NCI-H1417 (cell line): ENCODE measurements around the gene DLX1.

Experiments used
- DNase-seq, 3 experiments: peaks; one replicate each; lab custom pipeline; 2025; lab: John Stamatoyannopoulos, UW

DLX1 gene

DNA sequence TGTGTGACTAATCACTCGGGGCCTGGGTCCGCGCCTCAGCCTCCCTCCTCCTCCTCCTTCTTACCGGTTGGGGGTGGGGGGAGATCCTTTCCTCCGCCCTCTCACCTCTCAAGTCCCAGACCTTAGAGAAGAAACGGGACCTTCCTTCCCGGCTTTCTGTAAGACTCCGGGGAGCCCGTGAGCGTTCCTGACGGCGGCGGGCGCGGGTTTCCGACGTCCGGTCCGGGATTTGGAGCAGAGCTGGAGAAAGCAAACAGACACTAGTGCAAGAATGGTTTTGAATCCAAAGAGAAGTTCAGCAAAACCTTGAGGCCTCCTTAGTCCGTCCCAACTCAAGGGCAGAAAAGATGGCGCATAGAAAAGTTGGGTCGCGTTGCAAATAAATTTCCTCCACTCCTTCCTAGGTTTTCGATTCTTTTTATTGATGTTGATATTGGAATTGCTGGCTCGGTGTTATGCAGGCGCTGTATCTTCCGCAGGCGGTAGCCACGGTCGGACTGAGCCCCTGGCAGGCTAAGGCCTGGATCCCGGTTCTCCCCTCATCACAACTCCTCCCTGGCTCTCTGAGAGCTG lies 2.0 kb downstream of the DLX1 start:
- DNase-seq: no peak

DNA sequence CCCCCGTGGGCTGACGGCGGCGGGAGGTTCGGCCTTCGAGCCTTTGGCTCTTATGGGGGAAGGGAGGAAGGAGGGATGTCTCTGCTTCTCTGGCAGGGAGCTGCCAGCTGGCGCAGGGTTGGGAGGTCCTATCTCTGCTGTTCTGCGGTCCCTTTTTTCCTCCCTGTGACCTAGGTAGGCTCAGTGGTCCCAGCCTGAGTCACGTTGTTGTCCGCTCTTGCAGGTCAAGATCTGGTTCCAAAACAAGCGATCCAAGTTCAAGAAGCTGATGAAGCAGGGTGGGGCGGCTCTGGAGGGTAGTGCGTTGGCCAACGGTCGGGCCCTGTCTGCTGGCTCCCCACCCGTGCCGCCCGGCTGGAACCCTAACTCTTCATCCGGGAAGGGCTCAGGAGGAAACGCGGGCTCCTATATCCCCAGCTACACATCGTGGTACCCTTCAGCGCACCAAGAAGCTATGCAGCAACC lies 2.5 kb downstream of the DLX1 start:
- no peak for DNase-seq

DNA sequence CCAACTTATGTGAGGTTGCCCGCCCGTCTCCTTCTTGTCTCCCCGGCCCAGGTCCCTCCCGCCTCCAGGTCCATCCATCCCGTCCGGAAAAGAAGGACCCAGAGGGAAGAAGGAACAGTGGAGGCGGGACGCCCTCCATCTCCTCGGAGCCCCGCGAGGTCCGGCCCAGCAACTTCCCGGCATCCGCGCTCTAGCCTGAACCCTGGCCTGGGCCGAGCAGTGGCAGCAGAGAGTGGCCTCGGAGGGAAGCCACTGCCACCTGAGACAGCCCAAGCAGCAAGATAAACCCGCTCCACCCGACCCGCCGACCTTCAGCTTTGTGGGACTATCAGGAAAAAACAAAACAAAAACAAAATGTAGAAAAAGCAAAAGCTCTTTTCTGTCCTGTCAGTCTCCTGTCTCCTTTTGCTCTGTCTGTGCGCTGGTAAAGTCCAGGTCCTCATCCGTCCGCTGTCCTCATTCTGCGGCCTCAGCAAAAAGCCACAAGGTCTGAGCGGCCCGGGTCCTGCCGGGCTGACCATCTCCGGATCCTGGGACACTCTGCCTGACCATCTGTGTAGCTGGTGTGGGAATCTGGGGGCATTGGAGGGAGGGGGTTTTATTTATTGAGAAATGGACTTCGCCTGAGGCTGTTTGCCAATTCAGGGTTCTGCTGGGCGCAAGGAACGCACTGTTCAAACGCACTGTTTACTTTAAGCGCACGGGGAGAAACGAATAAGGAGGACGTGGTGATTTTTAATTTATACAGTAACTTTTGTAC lies 3.1 kb downstream of the DLX1 start:
- DNase-seq: no peak

DNA sequence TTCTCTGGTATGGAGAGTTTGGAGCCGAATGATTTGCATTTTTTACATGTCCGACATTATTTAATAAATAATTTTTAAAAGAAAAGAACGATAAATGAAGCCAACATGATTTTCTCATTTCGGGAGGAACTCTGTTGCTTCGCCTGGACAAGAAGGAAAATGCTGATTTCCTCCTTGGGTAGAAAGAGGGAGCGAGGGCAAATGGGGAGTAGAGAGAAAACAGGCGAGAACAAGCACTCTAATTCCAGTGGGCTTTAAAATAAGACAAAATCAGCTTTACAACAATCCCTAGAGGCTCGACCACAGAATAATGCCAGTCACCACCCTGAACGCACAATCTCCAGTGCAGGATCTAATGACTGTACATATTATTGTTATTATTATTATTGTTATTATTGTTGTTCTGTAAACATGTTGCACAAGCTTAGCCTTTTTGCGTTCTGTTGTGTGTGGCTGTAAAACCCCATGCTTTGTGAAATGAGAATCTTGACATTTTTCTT lies 3.7 kb downstream of the DLX1 start:
- no peak for DNase-seq

DNA sequence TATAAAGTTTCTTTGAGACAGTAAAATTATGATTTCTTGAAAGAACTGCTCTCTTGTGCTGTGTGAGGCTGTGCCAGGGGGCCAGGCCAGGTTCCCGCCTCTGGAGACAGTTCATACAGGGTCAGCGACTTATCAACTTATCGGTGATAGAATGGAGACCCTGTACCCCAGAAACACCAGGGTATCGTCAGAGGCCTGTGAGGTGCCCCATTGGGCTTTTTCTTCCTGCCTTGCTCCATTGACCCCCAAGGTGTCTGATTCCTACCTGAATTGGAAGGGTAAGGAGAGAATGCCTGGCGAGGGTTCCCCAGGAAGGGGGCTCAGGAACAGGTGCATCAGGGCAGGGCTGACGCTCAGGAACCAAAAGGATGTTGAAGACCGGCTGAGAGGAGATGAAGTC lies 4.3 kb downstream of the DLX1 start:
- DNase-seq: no peak

DNA sequence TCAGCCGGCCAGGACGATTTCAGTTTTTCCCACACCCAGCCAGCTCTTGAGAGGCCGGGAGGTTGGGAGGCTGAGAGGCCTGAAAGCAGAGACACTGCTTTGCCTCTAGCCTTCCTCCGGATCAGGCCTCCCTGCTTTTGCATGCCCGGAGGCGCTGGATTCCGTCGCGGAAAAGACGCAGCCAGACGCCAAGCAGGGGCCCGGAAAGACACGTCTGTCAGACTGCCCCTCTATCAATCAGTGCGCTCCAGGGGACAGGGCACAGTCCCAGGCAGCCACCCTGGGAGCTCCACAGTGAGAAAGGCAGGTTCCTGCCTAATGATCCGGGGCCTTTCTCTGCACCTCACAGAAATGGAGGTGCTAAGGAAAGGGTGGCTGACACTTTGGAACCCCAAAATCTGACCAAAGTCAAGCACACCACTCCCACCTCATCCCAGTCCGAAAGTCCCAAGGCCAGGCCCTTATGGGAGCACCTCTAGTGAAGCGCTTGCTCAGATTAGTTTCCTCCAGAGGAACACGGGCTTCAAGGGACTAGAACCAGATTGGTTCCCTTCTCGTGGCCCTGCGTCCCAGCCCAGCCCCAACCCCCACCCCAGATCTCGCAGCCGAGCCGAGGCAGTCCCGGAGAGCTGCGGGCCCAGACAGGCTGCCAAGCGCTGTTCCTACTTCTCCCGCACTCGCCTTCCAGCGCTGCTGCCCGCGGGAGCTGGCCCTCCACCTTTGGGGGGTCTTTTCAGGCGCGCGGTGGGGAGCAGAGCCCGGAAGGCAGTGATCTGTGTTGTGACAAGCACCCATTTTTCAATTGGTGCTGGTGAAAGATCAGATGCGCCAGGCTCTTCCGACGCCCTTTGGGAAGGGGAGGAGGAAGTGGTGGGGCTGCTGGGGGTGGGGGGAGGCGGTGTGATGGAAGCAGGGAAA lies 5.0 kb downstream of the DLX1 start:
- no peak for DNase-seq

DNA sequence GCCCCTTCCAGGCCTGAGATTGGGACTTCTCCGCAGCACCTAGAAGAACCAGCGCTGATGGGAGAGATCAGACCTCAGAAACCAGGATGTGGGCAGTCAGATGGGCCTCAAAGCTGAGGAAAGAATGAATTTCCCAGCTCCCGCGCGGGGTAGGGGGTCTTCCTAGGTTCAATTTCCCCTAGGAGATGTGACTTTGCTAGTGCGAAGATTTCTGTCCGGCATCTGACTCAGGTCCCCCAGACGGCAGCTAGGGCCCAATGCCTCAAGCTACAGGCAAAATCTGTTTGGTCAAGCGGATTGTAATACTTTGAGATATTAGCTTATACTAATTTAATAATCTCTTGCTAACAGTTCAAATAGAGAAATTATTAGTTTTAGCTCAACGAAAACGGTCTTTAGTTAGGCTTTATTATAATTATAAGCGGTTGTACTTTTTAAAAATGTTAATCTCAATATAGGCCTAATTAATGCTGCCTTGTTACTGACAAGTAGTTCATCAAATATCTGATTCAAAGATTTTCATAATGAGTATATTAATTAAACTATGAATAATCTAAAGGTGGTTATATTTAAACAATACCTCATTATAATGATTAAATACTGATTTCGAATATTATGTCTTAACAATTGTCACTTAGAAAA lies 5.8 kb downstream of the DLX1 start:
- no peak for DNase-seq

DNA sequence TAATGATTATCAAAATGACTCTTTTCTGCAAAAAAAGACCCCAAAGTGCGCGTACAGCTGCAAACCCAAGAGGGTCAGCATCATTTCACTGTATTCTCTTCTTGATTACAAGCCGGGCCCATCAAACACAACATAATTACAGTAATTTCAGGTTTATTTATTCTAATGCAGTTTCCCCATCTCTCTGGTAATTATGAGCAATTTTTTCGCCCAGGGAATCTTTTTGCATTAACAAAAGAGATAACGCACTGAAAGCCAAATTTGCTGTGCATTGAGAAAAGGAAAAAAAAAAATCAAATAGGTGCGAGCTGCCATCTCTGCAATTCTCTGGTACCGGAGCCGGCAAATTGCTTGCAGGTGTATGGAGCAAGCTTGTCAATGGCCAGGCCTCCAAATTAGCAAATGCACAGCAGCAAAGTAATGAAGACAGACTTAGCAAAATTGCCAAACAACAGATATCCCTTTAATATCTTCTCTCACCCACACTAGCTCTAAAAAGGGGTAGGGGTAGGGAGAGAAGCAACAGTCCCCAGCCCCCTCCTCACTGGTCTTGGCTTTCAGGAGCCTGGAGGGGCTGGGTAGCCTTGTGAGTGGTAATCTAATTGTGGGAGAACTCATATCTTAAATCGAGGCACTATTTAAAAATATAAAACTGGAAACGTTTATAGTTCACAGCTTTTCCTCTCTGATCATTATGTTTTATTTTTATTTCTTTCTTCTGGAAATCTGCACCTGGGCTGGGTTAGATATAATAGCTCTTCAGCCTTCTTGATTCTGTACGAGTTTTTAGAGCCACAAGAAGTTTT lies 6.7 kb downstream of the DLX1 start:
- DNase-seq: peak in 1 of 3 experiments; percentile 88

DNA sequence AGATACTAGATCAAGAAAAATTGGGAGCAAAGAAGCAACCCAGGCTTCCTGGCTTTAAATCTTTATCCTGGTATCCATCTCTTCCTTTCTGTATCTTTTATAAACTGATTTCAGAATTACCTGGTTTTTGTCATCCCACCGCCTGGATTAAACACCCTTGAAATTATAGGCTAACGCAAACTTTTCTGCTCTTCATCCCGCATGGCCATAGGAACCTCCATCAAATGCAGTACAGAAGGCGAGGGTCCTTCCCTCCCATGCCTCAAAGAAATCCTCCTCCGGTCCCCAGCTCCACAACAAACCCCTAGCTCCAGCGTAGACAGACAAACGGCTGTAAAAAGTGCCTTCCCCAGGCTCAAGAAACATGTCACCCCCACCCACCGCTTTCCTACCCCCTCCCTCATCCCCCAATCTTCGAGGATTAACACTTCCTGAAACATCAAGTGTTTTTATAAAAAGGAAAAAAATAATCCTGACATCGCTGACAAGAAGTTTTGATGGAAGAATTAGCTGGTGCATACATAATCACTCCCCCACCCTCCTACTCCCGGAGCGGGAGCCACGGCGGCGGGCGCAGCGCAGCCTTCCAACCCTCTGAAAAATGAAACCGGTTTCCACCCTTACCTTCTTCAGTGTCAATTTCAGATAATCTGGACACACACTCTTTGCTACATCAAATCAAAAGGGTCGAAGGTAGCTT lies 7.6 kb downstream of the DLX1 start:
- no peak for DNase-seq

DNA sequence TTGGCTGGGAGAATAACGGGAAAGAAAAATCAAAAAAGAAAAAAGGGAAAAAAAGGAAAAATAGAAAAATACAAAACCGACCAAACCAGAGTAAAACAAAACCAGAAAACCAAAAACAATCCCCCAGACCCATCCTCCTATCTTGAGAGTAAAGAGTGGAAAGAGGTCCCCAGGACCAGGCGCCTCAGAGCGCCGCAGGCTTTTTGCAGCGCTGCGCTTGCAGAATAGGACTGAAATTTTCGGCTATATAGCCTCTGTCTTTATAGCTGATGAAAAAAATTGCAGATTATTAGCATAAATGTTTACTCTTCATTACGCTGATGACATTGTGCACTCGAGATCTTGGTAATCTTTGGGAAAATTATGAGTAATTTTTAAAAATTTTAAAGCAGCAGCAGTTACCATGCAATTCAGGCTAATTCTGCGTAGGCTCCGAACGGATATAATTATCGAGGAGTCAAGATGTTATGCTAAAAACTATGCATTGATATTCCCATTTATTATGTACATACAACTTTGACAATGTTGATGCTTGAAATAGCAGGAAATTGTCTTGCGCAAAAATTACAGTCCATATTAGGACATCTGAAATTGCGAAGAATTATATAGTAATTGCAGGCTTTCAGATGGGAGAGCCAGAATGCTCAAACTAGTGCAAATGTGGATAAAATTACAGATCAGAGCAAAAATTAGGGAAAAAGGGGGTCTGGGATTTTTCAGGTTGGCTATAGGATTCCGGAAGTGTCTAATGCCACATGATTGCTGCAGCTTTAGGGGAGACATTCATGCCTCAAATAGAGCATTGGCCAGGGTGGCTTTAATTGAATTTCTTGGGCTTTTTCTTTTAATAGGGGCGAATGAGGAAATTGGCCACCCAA lies 8.3 kb downstream of the DLX1 start:
- no peak for DNase-seq

DNA sequence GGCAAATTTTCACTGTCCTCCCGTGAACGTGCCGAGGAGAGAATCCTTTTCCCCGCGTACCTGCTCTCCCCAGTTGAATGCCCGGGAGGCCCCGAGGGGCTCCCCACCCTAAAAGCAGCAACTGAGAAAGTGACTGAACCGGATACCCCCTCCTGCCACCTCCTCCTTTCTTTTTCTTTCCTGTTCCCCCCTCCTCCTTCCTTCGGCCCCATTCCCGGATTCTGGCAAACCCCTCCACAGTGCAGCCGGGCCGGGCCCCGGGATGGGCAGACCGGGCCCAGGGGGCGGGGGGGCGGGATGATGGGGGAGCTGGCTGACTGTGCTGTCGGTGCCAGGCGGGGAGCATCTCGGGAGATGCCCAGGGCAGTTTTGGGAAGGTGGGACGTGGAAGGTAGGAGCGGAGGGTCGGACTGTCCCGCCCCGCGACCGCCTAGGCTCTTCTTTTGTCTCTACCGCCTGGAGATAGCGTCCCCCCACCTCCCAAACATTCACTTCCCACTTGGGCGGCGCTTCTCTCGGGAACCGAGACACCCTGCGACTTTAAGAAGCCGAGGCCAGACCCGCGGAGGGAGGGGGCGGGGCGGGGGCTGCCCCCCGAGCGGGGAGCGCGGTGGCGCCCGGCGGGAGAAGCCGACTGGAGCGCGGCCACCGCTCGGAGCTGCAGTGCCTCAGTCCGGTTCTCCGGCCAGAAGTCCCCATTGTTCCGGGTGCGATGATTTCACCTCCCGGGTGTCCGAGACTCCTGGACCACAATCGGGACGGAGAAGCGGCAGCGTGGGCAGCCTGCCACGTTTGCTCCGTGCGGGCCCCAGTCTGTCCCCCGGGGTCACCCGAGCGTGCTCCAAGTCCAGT lies 9.2 kb downstream of the DLX1 start:
- DNase-seq: no peak

DNA sequence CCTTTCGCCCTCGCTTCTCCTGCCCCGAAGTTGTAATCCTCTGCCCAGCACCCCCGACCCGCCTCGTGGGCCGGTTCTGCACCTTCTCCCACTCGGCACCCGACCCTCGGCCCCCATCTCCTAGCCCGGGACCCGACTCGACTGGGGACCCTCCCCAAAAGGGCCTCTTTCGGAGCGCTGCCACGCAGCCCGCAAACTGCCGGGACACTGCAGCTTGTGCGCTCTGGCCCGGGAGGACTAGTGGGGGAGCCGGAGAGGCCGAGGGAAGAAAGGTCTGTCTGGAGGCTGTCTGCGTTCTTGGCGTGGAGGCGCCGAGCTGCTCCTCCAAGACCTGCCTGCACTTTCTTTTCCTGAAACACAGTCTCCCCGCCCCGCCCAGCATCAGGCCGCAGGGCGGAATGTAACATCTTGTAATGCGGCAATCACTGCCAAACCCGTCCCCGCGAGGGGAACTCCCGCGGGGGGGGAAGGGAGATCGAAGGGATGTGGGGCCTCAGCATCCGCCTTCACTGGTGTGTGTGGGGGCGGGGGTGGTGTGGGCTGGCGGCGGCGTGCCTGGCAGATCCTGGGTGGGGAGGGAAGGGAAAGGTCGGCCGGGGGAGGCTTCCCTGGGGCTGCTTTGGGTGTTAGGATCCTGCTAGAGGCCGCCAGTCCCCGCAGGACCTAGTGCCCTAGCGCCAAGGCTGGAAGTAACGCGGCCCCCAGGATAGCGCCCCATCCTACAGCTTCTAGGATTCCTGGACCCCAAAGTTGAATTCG lies 10.0 kb downstream of the DLX1 start:
- DNase-seq: no peak

DNA sequence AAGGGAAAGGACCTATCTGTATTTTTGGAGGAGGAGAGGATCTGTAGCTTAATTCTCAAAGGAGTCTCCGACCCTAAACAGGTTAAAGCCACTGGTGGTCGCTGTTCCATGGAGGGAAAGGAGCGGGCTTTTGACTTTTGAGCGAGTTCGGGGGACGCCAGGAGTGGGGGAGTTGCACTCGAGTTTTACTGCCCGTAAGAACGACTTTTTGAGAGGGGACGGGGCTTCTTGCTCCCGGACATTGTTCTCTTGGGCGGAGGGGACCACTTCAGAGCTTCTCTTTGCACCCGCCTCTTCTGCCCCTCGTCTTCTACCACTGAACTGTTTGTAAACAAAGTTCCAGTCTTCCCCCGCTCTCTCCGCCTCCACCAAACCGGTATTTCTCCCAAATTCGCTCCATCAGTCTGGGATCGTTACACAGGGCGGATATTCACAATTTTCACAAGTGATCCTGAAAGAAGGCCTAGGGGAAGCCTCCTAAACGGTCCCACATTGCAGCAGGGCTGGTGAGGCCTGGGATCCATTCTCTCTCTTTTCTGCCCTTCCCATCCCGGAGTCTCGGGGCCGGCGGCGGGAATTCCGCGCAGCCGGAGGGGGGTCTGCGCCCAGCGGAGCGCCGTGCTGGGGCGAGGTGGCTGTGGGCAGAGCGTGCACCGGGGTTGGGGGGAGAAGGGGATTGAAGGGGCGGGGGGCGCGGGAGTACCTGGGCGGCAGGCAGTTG lies 10.8 kb downstream of the DLX1 start:
- DNase-seq: no peak

DNA sequence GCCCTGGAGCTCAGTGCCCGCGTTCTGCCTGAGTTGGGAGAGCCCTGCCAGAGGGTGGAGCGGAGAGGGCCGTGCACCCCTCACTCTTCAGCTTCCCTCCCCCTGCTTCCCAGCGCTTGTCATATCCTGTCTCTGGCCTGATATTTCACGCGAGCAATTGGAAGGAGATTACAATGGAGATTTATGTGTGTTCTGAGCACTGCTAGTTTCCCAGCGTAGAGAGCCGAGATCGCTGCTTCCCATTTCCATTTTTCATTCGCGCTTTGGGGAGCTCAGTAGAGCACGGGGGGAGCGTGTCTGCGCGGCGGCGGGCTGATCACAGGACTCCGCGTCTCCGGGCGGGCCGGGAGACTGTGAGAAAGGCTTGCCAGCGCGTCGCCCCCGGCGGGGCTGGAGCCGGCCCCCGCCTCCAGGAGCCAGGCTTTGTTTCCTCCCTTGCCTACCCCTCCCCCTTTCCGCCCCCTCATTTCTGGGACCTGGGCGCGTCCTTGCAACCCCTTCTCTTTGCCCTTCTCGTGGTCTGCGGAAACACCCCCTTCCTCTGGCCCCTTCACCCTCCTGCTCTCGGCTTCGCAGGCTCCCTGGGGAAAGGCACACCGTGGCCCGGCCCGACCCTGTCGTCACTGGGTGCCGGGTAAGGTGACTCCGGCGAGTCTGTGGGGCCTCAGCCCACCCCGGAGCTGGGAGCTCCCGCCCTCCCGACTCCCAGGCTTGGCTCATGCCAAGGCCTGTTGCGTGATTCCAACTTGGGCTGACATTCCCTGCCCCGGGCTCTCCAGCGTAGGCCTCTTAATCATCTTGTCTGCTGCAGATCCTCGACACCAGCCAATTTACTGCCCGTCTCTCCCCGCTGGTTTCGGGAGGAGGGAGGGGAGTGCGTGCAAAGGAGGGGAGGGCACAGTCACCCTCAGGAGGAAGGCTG lies 11.6 kb downstream of the DLX1 start:
- no peak for DNase-seq

DNA sequence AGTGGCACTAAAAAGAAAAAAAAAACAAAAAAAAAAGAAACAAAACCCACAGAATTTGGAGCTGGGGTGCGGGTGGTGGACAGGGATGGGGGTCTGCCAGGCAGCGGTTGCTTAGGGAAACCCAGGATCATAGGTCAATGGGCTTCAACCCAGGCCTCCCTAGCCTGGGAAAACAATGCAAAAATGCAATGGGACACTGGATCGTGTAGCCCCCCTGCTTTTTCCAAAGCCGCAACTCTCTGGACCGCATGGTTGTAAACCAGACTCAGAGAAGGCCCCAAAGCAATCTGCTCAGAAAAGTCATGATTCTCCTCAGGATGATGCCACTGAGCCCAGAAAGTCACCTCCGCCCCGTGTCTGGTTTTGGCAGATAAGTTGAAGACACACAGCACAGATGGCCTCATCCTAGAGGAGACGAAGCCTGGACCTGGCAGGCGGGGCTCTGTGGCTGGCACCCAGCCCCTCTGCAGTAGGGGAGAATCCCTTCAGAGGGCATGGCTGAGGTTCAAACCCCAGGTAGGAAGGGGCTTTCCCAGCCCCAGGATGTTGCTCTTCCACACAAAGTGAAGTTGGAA lies 12.3 kb downstream of the DLX1 start:
- no peak for DNase-seq

DNA sequence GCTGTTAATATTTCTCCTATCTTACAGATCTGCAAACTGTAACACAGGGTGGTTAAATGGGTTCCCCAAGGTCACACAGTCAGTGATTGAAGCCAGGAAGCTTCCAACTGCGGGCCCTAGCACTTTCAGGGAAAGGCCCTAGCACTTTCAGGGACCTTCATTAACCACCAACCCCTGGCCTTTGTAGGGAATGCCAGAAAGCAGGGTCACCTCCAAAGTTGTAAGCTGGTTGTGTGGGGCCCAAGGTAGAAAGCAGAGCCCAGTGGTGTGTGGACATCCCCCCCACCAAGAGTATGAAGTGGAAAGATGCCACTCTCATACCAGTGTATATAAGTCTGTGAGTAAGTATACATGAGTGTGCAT lies 13.0 kb downstream of the DLX1 start:
- no peak for DNase-seq
